Liver (tissue), 9 donors: ENCODE results near the gene ZNF599. TPM values are rescaled to one million over a fixed set of nuclear protein-coding genes. Genes with fewer than 3 reads are reported as not detected.

Source experiments
- DNase-seq: peaks from one replicate; pipeline ENCODE4 v3.0.0-alpha.2; 2017; ENCODE audit warnings: low spot score
- H3K27ac ChIP-seq, 2 donors: one replicate each; pipeline ENCODE4 v1.7.0; 2013; ENCODE audit warnings: inconsistent platforms in 2 of 2, low read length in 2 of 2, control low read depth in 1 of 2, low read depth in 1 of 2, mild to moderate bottlenecking in 1 of 2
- H3K27me3 ChIP-seq, 4 donors: one replicate each; pipeline versions ENCODE4 v1.6.1 to v1.7.0; 2013; ENCODE audit warnings: low read length in 3 of 4, inconsistent platforms in 1 of 4, mild to moderate bottlenecking in 1 of 4, moderate library complexity in 1 of 4; ENCODE audit not compliant: control insufficient read depth in 4 of 4, insufficient read depth in 4 of 4
- H3K36me3 ChIP-seq, 4 donors: one replicate each; pipeline versions ENCODE4 v1.6.1 to v1.7.0; 2013; ENCODE audit warnings: low read length in 3 of 4, mild to moderate bottlenecking in 3 of 4, low read depth in 1 of 4, moderate library complexity in 1 of 4; ENCODE audit not compliant: control insufficient read depth in 4 of 4, insufficient read depth in 3 of 4
- H3K4me1 ChIP-seq, 4 donors: one replicate each; pipeline versions ENCODE4 v1.6.1 to v1.7.0; 2013; ENCODE audit warnings: low read length in 3 of 4, mild to moderate bottlenecking in 3 of 4, moderate library complexity in 1 of 4; ENCODE audit not compliant: control insufficient read depth in 4 of 4, insufficient read depth in 4 of 4
- H3K4me3 ChIP-seq, 3 donors: one replicate each; pipeline versions ENCODE4 v1.6.1 to v1.7.0; 2013; ENCODE audit warnings: low read length in 3 of 3, control low read depth in 1 of 3, low read depth in 1 of 3, mild to moderate bottlenecking in 1 of 3
- H3K9ac ChIP-seq, 2 donors: one replicate each; pipeline ENCODE4 v1.7.0; 2013; ENCODE audit warnings: low read length in 2 of 2, mild to moderate bottlenecking in 2 of 2, moderate library complexity in 2 of 2, control low read depth in 1 of 2, low read depth in 1 of 2
- H3K9me3 ChIP-seq, 4 donors: one replicate each; pipeline versions ENCODE4 v1.6.1 to v1.7.0; 2013; ENCODE audit warnings: low read length in 3 of 4; ENCODE audit not compliant: control insufficient read depth in 4 of 4
- EGR1 ChIP-seq, 2 donors: IDR thresholded peaks; 2 replicates each; pipeline ENCODE4 v1.6.1; 2016 to 2018; ENCODE audit warnings: antibody characterized with exemption in 2 of 2, low read depth in 2 of 2
- RAD21 ChIP-seq, 2 donors: IDR thresholded peaks; 2 replicates each; pipeline ENCODE4 v1.6.1; 2016; ENCODE audit warnings: antibody characterized with exemption in 2 of 2, mild to moderate bottlenecking in 2 of 2
- SP1 ChIP-seq: IDR thresholded peaks from 2 replicates; pipeline ENCODE4 v1.6.1; 2018; ENCODE audit warnings: antibody characterized with exemption, mild to moderate bottlenecking
- WGBS: extraction: QIAGEN DNeasy Blood & Tissue Kit; methylation state at CpG from one replicate; pipeline ENCODE4 v1.1.7; 2013; 5-methylcytosine and 5-hydroxymethylcytosine counted together
- polyA plus RNA-seq, 2 donors: library from polyadenylated mRNA; stranded (reverse) in 1 of 2; unstranded in 1 of 2; fragments of 200-250 nt in 1 of 2; fragments of >200 nt in 1 of 2; fragmentation: Nextera tagmentation in 1 of 2; extraction: Ambion mirVana in 1 of 2; gene quantifications; one replicate each; pipeline versions ENCODE4 v1.2.1 to v1.2.3, GENCODE V29; 2013 to 2015
- total RNA-seq, 2 donors: library from RNA; depleted of rRNA; stranded (reverse); fragments of >200 nt; gene quantifications; one replicate each; pipeline ENCODE4 v1.2.3, GENCODE V29; 2014
- TF ChIP-seq, protein P1 (sequence below): fragments of 150-350 bp; IDR thresholded peaks from 2 replicates; pipeline ENCODE4 v1.5.1; 2017; ENCODE audit warnings: improper control_type of control experiment, low read depth, low read length; ENCODE audit not compliant: missing input control
- TF ChIP-seq, protein P2 (sequence below): IDR thresholded peaks from 2 replicates; pipeline ENCODE4 v1.6.1; 2016; ENCODE audit warnings: antibody characterized with exemption
- TF ChIP-seq, protein P3 (sequence below): IDR thresholded peaks from 2 replicates; pipeline ENCODE4 v1.6.1; 2016; ENCODE audit warnings: antibody characterized with exemption
- donor health status: healthy.
- donor health status: healthy.
- donor health status: healthy.
- donor health status: healthy.
- donor health status: healthy.

ZNF599 gene
- total and polyA plus RNA-seq, 4 donors: 1.5 to 2.6 (median 2.1) TPM

DNA sequence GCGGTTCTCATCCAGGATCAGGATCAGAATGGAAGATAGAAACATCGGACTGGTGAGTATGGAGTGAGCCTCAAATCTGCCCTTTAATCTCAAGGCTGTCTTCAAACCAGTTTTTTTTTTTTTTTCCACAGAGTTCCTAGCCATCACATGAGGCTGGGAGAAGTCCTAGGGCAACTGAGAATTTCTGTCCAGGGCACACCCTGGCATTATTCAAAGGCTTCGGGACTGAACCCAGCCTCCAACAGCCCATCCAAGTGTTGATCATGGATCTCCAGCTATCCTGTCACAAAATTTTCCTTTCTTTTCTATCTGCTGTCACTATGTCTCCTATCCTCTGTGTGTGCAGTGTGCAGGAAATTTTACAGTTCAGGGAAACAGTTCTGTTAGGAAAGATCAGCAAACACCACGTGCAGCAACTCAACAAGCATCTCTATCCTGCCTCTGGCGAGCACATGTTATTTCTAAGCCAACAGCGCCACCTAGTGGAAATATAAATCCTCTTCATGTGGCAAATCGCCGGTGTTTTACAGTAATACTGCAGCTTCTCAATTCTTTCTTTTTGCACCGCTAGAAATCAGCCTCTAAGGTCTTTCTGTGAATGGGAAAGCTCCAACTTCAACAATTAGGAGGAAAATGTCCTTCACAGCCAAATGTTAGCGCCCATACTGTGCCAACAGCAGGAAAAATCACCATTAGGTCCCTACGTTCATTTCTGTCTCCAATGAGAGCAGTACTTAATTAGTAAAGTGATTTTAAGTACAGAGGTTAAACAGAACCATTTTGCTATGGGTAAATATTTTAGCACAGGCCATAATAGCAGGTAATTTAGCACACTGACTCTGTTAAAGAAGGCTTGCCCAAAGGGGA is 60.4 kb downstream of the ZNF599 start:
- TF ChIP-seq RAD21 (IDR thresholded peaks at IDR 0.05) (peak; percentile 97 to 98), EGR1 (IDR thresholded peaks at IDR 0.05; ENCODE audit: low read depth in 2 of 2) (no peak)
- TF ChIP-seq, protein P1, sequence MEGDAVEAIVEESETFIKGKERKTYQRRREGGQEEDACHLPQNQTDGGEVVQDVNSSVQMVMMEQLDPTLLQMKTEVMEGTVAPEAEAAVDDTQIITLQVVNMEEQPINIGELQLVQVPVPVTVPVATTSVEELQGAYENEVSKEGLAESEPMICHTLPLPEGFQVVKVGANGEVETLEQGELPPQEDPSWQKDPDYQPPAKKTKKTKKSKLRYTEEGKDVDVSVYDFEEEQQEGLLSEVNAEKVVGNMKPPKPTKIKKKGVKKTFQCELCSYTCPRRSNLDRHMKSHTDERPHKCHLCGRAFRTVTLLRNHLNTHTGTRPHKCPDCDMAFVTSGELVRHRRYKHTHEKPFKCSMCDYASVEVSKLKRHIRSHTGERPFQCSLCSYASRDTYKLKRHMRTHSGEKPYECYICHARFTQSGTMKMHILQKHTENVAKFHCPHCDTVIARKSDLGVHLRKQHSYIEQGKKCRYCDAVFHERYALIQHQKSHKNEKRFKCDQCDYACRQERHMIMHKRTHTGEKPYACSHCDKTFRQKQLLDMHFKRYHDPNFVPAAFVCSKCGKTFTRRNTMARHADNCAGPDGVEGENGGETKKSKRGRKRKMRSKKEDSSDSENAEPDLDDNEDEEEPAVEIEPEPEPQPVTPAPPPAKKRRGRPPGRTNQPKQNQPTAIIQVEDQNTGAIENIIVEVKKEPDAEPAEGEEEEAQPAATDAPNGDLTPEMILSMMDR: peak; percentile 92
- TF ChIP-seq, protein P2, sequence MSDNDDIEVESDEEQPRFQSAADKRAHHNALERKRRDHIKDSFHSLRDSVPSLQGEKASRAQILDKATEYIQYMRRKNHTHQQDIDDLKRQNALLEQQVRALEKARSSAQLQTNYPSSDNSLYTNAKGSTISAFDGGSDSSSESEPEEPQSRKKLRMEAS: peak; percentile 37
- no peaks in the 10 kb centered on the region for H3K36me3 ChIP-seq
- H3K4me3 ChIP-seq: no peak overlapping the region
- 37% methylated on average over 11 of the region's 11 CpGs for WGBS
- H3K9ac ChIP-seq: no peak overlapping the region
- peak; percentile 37 for DNase-seq
- no peak overlapping the region for H3K27ac ChIP-seq
- peaks cover 0 to 2% (median 0%) of the 10 kb centered on the region in 4 donors for H3K27me3 ChIP-seq
- no peaks in the 10 kb centered on the region for H3K4me1 ChIP-seq
- peaks cover 0 to 22% (median 3%) of the 10 kb centered on the region in 4 donors for H3K9me3 ChIP-seq

DNA sequence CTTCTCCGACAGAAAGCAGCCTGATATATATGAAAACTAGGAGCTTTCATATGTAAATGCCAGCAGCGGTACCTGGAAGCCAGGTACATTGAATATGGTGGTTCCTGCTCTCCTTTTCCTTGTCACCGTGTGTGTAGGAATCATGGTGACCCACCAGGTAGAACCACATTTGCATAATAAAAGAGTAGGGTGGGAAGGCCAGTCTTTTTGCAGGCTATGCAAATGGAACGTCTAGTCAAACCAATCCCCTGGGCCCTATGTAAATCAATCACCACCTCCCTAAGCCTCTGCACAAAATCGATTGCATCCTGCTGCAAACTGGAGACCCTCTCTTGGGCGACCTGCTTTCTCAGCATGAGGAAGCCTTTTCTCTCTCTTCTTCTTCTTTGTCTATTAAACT is 61.1 kb downstream of the ZNF599 start:
- Histone ChIP-seq H3K9me3 (peaks cover 0 to 22% (median 4%) of the 10 kb centered on the region in 4 donors), H3K27ac (no peak overlapping the region), H3K36me3 (no peaks in the 10 kb centered on the region), H3K4me3 (no peak overlapping the region), H3K27me3 (no peaks in the 10 kb centered on the region), H3K9ac (no peak overlapping the region), H3K4me1 (no peaks in the 10 kb centered on the region)
- no peak for DNase-seq
- TF ChIP-seq EGR1 (IDR thresholded peaks at IDR 0.05; ENCODE audit: low read depth in 2 of 2): no peak
- TF ChIP-seq SP1: no peak
- TF ChIP-seq, protein P3, sequence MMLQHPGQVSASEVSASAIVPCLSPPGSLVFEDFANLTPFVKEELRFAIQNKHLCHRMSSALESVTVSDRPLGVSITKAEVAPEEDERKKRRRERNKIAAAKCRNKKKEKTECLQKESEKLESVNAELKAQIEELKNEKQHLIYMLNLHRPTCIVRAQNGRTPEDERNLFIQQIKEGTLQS: no peak
- WGBS: 70% methylated on average over 6 of the region's 6 CpGs

Other genes starting within 250 kb of the ZNF599 start
- under 1 TPM; 0.09 to 0.50 TPM for gene SCGB2B2, start 96.1 kb downstream of the ZNF599 start, total RNA-seq
- under 1 TPM in 1 of 2 donors, not detected in 1; 0.25 TPM for gene SCGB2B2, start 96.1 kb downstream of the ZNF599 start, polyA plus RNA-seq
- 10 to 100 TPM; 11.4 to 18.6 TPM for gene ZNF302, start 95.5 kb downstream of the ZNF599 start, total RNA-seq
- gene ZNF302, start 95.5 kb downstream of the ZNF599 start, polyA plus RNA-seq: 10 to 100 TPM in 1 of 2 donors, 1 to 10 TPM in 1; 5.8 to 15.9 TPM
- 10 to 100 TPM in 1 of 2 donors, 1 to 10 TPM in 1; 9.6 to 15.2 TPM for gene ZNF181, start 39.0 kb downstream of the ZNF599 start, total RNA-seq
- 10 to 100 TPM in 1 of 2 donors, 1 to 10 TPM in 1; 8.9 to 10.4 TPM for gene ZNF181, start 39.0 kb downstream of the ZNF599 start, polyA plus RNA-seq
- 1 to 10 TPM; 1.8 TPM for gene ZNF30, start 153.7 kb upstream of the ZNF599 start, total RNA-seq
- gene ZNF30, start 153.7 kb upstream of the ZNF599 start, polyA plus RNA-seq: 1 to 10 TPM; 1.3 to 1.6 TPM
- gene ZNF792, start 191.0 kb upstream of the ZNF599 start, total RNA-seq: 1 to 10 TPM; 4.8 to 4.9 TPM
- gene ZNF792, start 191.0 kb upstream of the ZNF599 start, polyA plus RNA-seq: 1 to 10 TPM in 1 of 2 donors, under 1 TPM in 1; 0.65 to 1.4 TPM
- gene GRAMD1A, start 227.1 kb upstream of the ZNF599 start, total RNA-seq: 10 to 100 TPM; 12.5 to 14.1 TPM
- 1 to 10 TPM; 8.6 to 9.9 TPM for gene GRAMD1A, start 227.1 kb upstream of the ZNF599 start, polyA plus RNA-seq